GM12892 (cell line): ENCODE measurements around the gene MED25.

Source experiments
- POLR2A ChIP-seq: IDR thresholded peaks from 2 replicates; pipeline ENCODE4 v1.6.1; 2011; ENCODE audit warnings: low read depth, low read length, control low read depth
- POLR2AphosphoS5 ChIP-seq: IDR thresholded peaks from 2 replicates; pipeline ENCODE4 v1.6.1; 2011; ENCODE audit warnings: low read depth, low read length, control low read depth
- TAF1 ChIP-seq: IDR thresholded peaks from 2 replicates; pipeline ENCODE4 v1.6.1; 2011; ENCODE audit warnings: low read depth, mild to moderate bottlenecking, control low read depth, low read length, borderline replicate concordance

DNA sequence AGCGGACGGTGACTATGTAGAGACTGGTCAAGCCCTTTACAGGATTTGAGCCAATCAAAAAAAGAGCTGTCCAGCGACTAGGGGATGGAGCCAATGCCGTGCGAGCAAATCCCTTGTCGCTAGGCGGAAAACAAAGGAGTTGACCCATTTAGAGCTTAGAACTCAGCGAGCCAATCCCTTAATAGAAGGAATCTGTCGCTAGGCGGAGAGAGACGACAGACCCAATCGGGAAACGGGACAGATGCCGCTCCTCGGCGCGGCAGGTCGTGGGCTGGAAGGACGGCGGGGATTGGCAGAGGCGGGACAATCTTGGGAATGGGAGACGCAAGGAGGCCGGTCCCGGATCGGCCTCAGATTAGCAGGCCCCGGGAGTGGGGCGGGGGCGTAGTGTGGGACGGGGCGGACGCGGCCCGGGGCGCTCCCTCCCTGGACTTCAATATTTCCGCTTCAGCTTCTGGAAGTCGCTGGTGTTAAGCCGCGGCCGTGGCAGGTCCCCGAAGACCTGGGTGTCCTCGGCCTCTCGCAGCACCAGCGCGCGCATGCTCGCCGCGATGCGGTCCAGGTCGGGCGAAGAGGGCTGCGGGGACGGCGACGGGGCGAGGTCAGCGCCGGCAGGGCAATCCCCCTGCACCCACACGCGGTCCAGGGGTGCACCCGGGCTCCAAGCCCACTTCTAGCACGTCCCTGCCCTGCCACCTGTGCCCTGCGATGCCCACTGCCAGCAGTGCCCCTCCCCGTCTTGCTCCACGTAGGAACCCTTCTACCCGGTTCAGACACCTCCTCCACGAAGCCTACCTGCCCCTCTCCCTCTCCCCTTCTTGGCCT is 51.6 kb downstream of the MED25 start:
- TF ChIP-seq POLR2A = peak; percentile 34; the same call in 1 of the 2 replicates
- TF ChIP-seq POLR2AphosphoS5 = peak; percentile 49; the same call in 1 of the 2 replicates
- no peak for TF ChIP-seq TAF1
